Glutamatergic neuron (in vitro differentiated cells): ENCODE data around the gene MGST2. TPM values are rescaled to one million over a fixed set of nuclear protein-coding genes. Genes with fewer than 3 reads are reported as not detected.

Experiments
- DNase-seq: peaks from one replicate; pipeline ENCODE4 v3.0.0; 2022
- H3K27ac Mint-ChIP-seq: one replicate; pipeline ENCODE4 v1.8.0; 2020; ENCODE audit warnings: mild to moderate bottlenecking, mixed read lengths, inconsistent platforms; ENCODE audit not compliant: unreplicated experiment
- H3K27me3 Mint-ChIP-seq: one replicate; pipeline ENCODE4 v1.8.0; 2020; ENCODE audit warnings: mild to moderate bottlenecking, moderate library complexity, mixed read lengths, inconsistent platforms; ENCODE audit not compliant: unreplicated experiment
- H3K36me3 Mint-ChIP-seq: one replicate; pipeline ENCODE4 v1.8.0; 2020; ENCODE audit warnings: mild to moderate bottlenecking, mixed read lengths, inconsistent platforms; ENCODE audit not compliant: unreplicated experiment
- H3K4me1 Mint-ChIP-seq: one replicate; pipeline ENCODE4 v1.8.0; 2020; ENCODE audit warnings: mild to moderate bottlenecking, low read depth, mixed read lengths, inconsistent platforms; ENCODE audit not compliant: unreplicated experiment
- H3K4me3 Mint-ChIP-seq: one replicate; pipeline ENCODE4 v1.8.0; 2020; ENCODE audit warnings: mild to moderate bottlenecking, mixed read lengths, inconsistent platforms; ENCODE audit not compliant: unreplicated experiment
- H3K9me3 Mint-ChIP-seq: one replicate; pipeline ENCODE4 v1.8.0; 2020; ENCODE audit warnings: mild to moderate bottlenecking, moderate library complexity, mixed read lengths, inconsistent platforms; ENCODE audit not compliant: unreplicated experiment
- long read RNA-seq: library from polyadenylated mRNA; unstranded; transcript quantifications from one replicate; pipeline ENCODE4 v2.0.0, GENCODE V29; 2020; ENCODE audit not compliant: unreplicated experiment
- total RNA-seq: library from RNA; stranded (reverse); fragmentation: NEBNext Ultra II Directional; extraction: Animal tissue kit (Norgen Biotek cat#: 25700); gene quantifications from one replicate; pipeline ENCODE4 v1.2.1, GENCODE V29; 2021; ENCODE audit not compliant: unreplicated experiment
- TF ChIP-seq, protein P1 (sequence below): fragments of 200-600 bp; sonication (generic); IDR thresholded peaks from one replicate; pipeline ENCODE4 v1.5.0; 2021; ENCODE audit not compliant: partially characterized antibody, unreplicated experiment

MGST2 gene
- 6.9 TPM for total RNA-seq
- long read RNA-seq, transcript MGST2-201 (5 exons, 801 nt) = major isoform, 6 of 8 reads
- long read RNA-seq, partial matches to known transcripts = 0 of 8 reads
- long read RNA-seq, other reads (novel, unspliced or antisense) = 1 of 8 reads

DNA sequence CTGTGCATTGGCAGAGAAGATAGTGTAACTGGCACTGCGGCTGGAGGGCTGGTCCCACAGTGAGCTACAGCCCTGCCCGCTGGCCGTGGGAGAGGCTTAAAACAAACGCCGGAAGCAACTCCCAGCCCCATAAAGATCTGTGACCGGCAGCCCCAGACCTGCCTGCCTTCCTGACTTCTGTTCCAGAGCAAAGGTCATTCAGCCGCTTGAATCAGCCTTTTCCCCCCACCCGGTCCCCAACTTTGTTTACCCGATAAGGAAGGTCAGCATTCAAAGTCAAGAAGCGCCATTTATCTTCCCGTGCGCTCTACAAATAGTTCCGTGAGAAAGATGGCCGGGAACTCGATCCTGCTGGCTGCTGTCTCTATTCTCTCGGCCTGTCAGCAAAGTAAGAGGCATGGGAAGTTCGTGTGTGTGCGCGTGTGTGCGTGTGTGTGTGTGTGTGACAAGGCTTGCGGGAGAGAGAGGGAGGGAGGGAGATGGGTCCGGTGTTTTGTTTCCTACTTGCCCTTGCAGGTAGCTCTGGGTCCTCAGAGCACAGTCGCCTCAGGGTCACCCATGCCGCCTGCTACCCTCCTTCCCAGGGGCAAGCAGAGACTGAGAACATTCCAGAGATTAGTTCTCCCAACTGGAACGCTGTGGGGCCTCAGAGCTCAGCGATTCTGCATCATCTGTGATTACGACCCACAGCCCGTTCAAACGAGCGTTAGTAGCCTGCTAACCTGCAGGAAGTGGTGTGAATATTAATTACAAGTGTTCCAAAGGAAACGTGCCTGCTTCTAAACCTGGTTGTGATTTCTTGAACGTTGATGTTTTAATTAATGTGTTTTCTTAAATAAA, at the start of gene MGST2:
Gene MGST2, plus strand, starts transcription at position 130 of the 840 bp plus-strand sequence. Its CDS starts 201 bp downstream, at position 331.
- Mint-ChIP-seq H3K4me1 (peaks cover 17% of the 10 kb centered on the region), H3K27ac (peak within 1 kb of the TSS; percentile 74), H3K4me3 (peak within 1 kb of the TSS; percentile 91), H3K27me3 (peaks cover 3% of the 10 kb centered on the region), H3K36me3 (no peaks in the 10 kb centered on the region), H3K9me3 (peaks cover 2% of the 10 kb centered on the region)
- TF ChIP-seq, protein P1, sequence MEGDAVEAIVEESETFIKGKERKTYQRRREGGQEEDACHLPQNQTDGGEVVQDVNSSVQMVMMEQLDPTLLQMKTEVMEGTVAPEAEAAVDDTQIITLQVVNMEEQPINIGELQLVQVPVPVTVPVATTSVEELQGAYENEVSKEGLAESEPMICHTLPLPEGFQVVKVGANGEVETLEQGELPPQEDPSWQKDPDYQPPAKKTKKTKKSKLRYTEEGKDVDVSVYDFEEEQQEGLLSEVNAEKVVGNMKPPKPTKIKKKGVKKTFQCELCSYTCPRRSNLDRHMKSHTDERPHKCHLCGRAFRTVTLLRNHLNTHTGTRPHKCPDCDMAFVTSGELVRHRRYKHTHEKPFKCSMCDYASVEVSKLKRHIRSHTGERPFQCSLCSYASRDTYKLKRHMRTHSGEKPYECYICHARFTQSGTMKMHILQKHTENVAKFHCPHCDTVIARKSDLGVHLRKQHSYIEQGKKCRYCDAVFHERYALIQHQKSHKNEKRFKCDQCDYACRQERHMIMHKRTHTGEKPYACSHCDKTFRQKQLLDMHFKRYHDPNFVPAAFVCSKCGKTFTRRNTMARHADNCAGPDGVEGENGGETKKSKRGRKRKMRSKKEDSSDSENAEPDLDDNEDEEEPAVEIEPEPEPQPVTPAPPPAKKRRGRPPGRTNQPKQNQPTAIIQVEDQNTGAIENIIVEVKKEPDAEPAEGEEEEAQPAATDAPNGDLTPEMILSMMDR = no peak
- DNase-seq = peak; percentile 65

DNA sequence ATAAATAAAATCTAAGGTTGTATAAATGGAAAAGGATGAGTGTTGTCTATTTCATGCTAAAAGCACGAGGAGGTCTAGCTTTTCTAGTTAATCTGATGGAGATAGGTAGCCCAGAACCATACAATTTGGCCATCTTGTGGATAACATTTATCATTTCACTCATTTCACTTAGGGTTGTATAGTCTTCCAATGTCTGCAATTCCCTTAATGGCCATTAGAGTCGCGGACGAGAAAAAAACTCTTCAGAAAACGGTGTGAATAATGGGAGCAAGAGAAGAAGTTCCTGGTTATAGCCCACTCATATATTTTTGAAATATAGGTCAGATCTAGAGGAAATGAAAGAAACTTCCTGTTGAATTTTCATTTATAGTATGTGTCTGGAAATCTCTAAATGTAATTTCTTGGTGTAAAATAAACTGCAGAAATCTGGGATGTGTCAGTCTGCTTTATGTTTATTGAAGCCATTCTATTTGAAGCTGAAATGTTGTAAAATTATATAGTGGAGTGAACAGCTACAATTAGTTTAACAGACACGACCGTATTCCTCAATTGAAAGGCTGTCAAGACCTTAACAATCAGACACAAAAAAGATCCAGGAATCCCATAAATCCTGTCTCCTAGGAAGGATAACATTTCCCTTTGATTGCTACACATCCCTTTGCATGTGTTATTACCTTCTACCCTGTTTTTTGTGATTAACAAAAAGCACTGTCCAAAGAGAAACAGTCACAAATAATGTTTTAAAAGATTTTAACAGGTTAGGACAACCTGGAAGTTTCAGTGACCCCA, 47.7 kb upstream of the MGST2 start:
- Mint-ChIP-seq H3K27me3 (no peaks in the 10 kb centered on the region), H3K9me3 (no peaks in the 10 kb centered on the region)

DNA sequence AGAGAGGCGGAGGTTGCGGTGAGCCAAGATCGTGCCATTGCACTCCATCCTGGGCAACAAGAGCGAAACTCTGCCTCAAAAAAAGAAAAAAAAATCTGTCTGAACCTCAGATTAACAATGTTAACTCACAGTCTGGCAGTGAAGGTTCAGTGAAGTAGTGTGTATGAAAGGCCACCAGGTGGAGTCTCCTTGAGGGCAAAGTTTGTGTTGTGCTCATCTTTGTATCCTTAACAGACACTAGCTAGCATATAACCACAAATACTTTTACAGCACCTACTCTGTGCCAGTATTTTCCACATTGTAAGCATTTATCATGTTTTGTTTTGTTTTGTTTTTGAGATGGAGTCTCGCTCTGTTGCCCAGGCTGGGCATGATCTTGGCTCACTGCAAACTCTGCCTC, 46.0 kb upstream of the MGST2 start:
- Mint-ChIP-seq H3K36me3 (no peaks in the 10 kb centered on the region), H3K4me1 (peaks cover 4% of the 10 kb centered on the region), H3K27ac (no peak overlapping the region), H3K9me3 (no peaks in the 10 kb centered on the region), H3K4me3 (no peak overlapping the region), H3K27me3 (peaks cover 2% of the 10 kb centered on the region)
- no peak for DNase-seq
- TF ChIP-seq, protein P1 = peak; percentile 63

More for the DNA sequence above, 47.7 kb upstream of the MGST2 start:
- no peak for DNase-seq
- H3K4me1 Mint-ChIP-seq = peaks cover 4% of the 10 kb centered on the region
- H3K36me3 Mint-ChIP-seq = no peaks in the 10 kb centered on the region
- TF ChIP-seq, protein P1 = peak; percentile 69
- no peak overlapping the region for H3K27ac Mint-ChIP-seq
- H3K4me3 Mint-ChIP-seq = no peak overlapping the region

DNA sequence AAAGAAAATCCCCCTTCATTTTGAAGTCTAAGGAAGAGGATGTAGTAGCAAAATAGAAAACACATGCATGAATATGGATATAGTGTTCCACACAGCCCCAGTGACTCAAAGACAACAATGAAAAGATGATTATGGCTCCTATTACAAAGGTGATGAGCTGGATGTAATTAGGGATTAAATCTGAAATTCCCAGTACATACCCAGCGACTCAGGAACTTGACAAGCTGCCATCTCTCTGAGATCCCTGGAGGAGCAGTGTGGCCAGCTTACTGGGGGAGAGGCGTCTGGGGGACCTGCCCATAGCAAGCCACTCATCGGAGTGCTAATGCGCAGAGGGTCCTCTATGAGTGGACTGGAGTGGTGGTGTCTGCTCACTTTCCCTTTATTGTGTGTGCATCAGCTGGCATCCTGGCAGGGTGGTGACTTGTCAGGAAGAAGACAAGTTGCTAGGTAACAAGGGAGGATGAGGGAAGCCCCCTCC, 42.7 kb upstream of the MGST2 start:
- Mint-ChIP-seq H3K36me3 (no peaks in the 10 kb centered on the region), H3K9me3 (no peaks in the 10 kb centered on the region), H3K4me1 (peaks cover 4% of the 10 kb centered on the region), H3K27me3 (peaks cover 2% of the 10 kb centered on the region), H3K4me3 (no peak overlapping the region), H3K27ac (no peak overlapping the region)
- TF ChIP-seq, protein P1 = no peak
- no peak for DNase-seq
